DMS53 treated with DMSO at 0.1 percent for 48 hours (cell line): Measurements from ENCODE around the gene CREG1.
A peak's percentile ranks its signal among the peaks of the same experiment; 100 is the strongest.
"Not testable (repeated sequence)": the region's sequence is repeated elsewhere in the genome, so short reads cannot be mapped to it uniquely, and the experiment has no call there.

ENCODE experiments used
- DNase-seq: peaks from one replicate; lab custom pipeline; 2025; ENCODE audit not compliant: unreplicated experiment; lab: John Stamatoyannopoulos, UW

CREG1 gene

GRCh38 chr1:167564612-167565270 is 11.2 kb upstream of the CREG1 start:
- DNase-seq: peak; percentile 11

GRCh38 chr1:167563579-167564246 is 10.2 kb upstream of the CREG1 start:
- DNase-seq: peak; percentile 81

- no peak for DNase-seq
Observed at GRCh38 chr1:167562702-167563101, 9.1 kb upstream of the CREG1 start.

- no peak for DNase-seq
Observed at GRCh38 chr1:167561753-167562152, 8.2 kb upstream of the CREG1 start.

- DNase-seq: peak; percentile 84
Observed at GRCh38 chr1:167555971-167556714, 2.6 kb upstream of the CREG1 start.

GRCh38 chr1:167555072-167555471 is 1.5 kb upstream of the CREG1 start:
- not testable (repeated sequence) for DNase-seq

- no peak for DNase-seq
Observed at GRCh38 chr1:167554028-167554779, 642 bp upstream of the CREG1 start.

- no peak for DNase-seq
Observed at GRCh38 chr1:167551362-167551761, 2.2 kb downstream of the CREG1 start.

- DNase-seq: no peak
Observed at GRCh38 chr1:167548059-167548932, 5.3 kb downstream of the CREG1 start.

- DNase-seq: no peak
Observed at GRCh38 chr1:167546935-167547334, 6.6 kb downstream of the CREG1 start.

- DNase-seq: no peak
Observed at GRCh38 chr1:167545349-167545748, 8.2 kb downstream of the CREG1 start.

- DNase-seq: no peak
Observed at GRCh38 chr1:167544447-167545093, 9.0 kb downstream of the CREG1 start.

GRCh38 chr1:167543199-167543990 is 10.2 kb downstream of the CREG1 start:
- no peak for DNase-seq

GRCh38 chr1:167542109-167543032 is 11.2 kb downstream of the CREG1 start:
- DNase-seq: no peak

- no peak for DNase-seq
Observed at GRCh38 chr1:167541610-167542009, 12.0 kb downstream of the CREG1 start.

- no peak for DNase-seq
Observed at GRCh38 chr1:167541003-167541402, 12.6 kb downstream of the CREG1 start.

- DNase-seq: no peak
Observed at GRCh38 chr1:167538657-167539056, 14.9 kb downstream of the CREG1 start.

- peak; percentile 73 for DNase-seq
Observed at GRCh38 chr1:167533851-167534300, 19.7 kb downstream of the CREG1 start.
